B cell (primary cell): ENCODE data around the gene BIRC5. TPM values are rescaled to one million over a fixed set of nuclear protein-coding genes. Genes with fewer than 3 reads are reported as not detected.

Source experiments
- ATAC-seq: fragments of 200-7000 bp; cut with Tn5 transposase; one replicate; pipeline ENCODE4 v1.10.0; 2021; ENCODE audit warnings: low read depth, mild to moderate bottlenecking, moderate number of reproducible peaks, moderate library complexity
- CTCF ChIA-PET: fragments of 350-600 bp; sonication (Branson Sonifier 250); formaldehyde crosslinking; loops from one replicate; lab custom pipeline; 2021; ENCODE audit warnings: antibody characterized with exemption, inconsistent platforms; lab: Charles Lee
- POLR2A ChIA-PET: fragments of 350-600 bp; sonication (Branson Sonifier 250); formaldehyde crosslinking; loops from one replicate; lab custom pipeline; 2021; ENCODE audit warnings: antibody characterized with exemption; lab: Charles Lee
- DNase-seq: peaks from one replicate; pipeline ENCODE4 v3.0.0; 2013
- H2AFZ ChIP-seq: 2 replicates; pipeline ENCODE4 v1.6.1; 2012; ENCODE audit warnings: mild to moderate bottlenecking, low read depth, low read length; ENCODE audit not compliant: insufficient read depth, poor library complexity, severe bottlenecking
- H3K27ac ChIP-seq, 2 donors: 1 replicate in 1 of 2; 2 replicates in 1 of 2; pipeline ENCODE4 v1.5.1; 2012 to 2013; ENCODE audit warnings: low read length in 2 of 2, mild to moderate bottlenecking in 2 of 2, moderate library complexity in 1 of 2
- H3K27me3 ChIP-seq, 4 experiments: fragments of 200-600 bp in 1 of 4; sonication (generic) in 1 of 4; replicated peaks in 1 of 4; 1 replicate in 2 of 4; 2 replicates in 2 of 4; pipeline versions ENCODE4 v1.6.1 to v1.7.0; 2013 to 2016; ENCODE audit warnings: low read length in 3 of 4, mild to moderate bottlenecking in 2 of 4, mixed read lengths in 1 of 4, moderate library complexity in 1 of 4; ENCODE audit not compliant: insufficient read depth in 4 of 4, control insufficient read depth in 3 of 4; ENCODE audit errors: control extremely low read depth in 1 of 4
- H3K36me3 ChIP-seq, 2 experiments: replicated peaks in 1 of 2; 1 replicate in 1 of 2; 2 replicates in 1 of 2; pipeline versions ENCODE4 v1.6.1 to v1.7.1; 2013; ENCODE audit warnings: low read length in 1 of 2; ENCODE audit not compliant: insufficient read depth in 2 of 2, control insufficient read depth in 1 of 2; ENCODE audit errors: control extremely low read depth in 1 of 2, extremely low read depth in 1 of 2
- H3K4me1 ChIP-seq, 2 donors: fragments of 200-600 bp in 1 of 2; sonication (generic) in 1 of 2; 1 replicate in 1 of 2; 2 replicates in 1 of 2; pipeline versions ENCODE4 v1.5.1 to v1.6.1; 2013 to 2017; ENCODE audit warnings: low read length in 2 of 2; ENCODE audit not compliant: control insufficient read depth in 2 of 2, insufficient read depth in 2 of 2
- H3K4me2 ChIP-seq: replicated peaks from 2 replicates; pipeline ENCODE3; 2012; ENCODE audit warnings: mild to moderate bottlenecking, low read depth, low read length; ENCODE audit not compliant: poor library complexity, severe bottlenecking
- H3K4me3 ChIP-seq, 5 experiments: fragments of 200-600 bp in 1 of 5; sonication (generic) in 1 of 5; 1 replicate in 3 of 5; 2 replicates in 2 of 5; pipeline versions ENCODE4 v1.5.1 to v1.7.0; 2011 to 2016; ENCODE audit warnings: low read length in 4 of 5, mild to moderate bottlenecking in 4 of 5, low read depth in 2 of 5, control low read depth in 1 of 5, moderate library complexity in 1 of 5; ENCODE audit not compliant: insufficient read depth in 1 of 5; ENCODE audit errors: control extremely low read depth in 1 of 5, extremely low read depth in 1 of 5
- H3K79me2 ChIP-seq: fragments of 200-600 bp; sonication (generic); one replicate; pipeline ENCODE4 v1.6.0; 2016; ENCODE audit warnings: low read length; ENCODE audit not compliant: control insufficient read depth, insufficient read depth
- H3K9ac ChIP-seq: fragments of 200-600 bp; sonication (generic); 2 replicates; pipeline ENCODE4 v1.6.1; 2017; ENCODE audit warnings: mild to moderate bottlenecking, low read length, moderate library complexity
- H3K9me3 ChIP-seq, 3 donors: one replicate each; pipeline versions ENCODE4 v1.6.1 to v1.7.1; 2013; ENCODE audit warnings: low read length in 2 of 3; ENCODE audit not compliant: control insufficient read depth in 2 of 3, insufficient read depth in 1 of 3; ENCODE audit errors: control extremely low read depth in 1 of 3
- H4K20me1 ChIP-seq: 2 replicates; pipeline ENCODE4 v1.6.0; 2012; ENCODE audit warnings: mild to moderate bottlenecking, low read length; ENCODE audit not compliant: insufficient read depth, control insufficient read depth, poor library complexity, severe bottlenecking
- H3K27ac Mint-ChIP-seq: one replicate; pipeline ENCODE4 v1.8.0; 2021; ENCODE audit warnings: mixed read lengths
- H3K27me3 Mint-ChIP-seq: one replicate; pipeline ENCODE4 v1.8.0; 2021; ENCODE audit warnings: mixed read lengths
- H3K4me1 Mint-ChIP-seq: one replicate; pipeline ENCODE4 v1.8.0; 2021; ENCODE audit warnings: mixed read lengths
- H3K4me3 Mint-ChIP-seq: one replicate; pipeline ENCODE4 v1.8.0; 2021; ENCODE audit warnings: mixed read lengths
- H3K9me3 Mint-ChIP-seq: one replicate; pipeline ENCODE4 v1.8.0; 2022; ENCODE audit warnings: mixed read lengths; ENCODE audit not compliant: insufficient read depth
- CTCF ChIP-seq: fragments of 200-600 bp; IDR thresholded peaks from one replicate; pipeline ENCODE4 v1.8.0; 2022; ENCODE audit warnings: antibody characterized with exemption, mild to moderate bottlenecking
- EZH2 ChIP-seq: IDR thresholded peaks from 2 replicates; pipeline ENCODE4 v1.6.1; 2012; ENCODE audit warnings: borderline replicate concordance, low read depth, mild to moderate bottlenecking, moderate library complexity, low read length; ENCODE audit not compliant: insufficient read depth, poor library complexity, severe bottlenecking
- WGBS: methylation state at CpG from one replicate; pipeline ENCODE4 v1.1.5; 2013; ENCODE audit warnings: missing lambda C conversion rate; ENCODE audit not compliant: insufficient coverage; 5-methylcytosine and 5-hydroxymethylcytosine counted together
- intact Hi-C: fragments of 100-400 bp; cut with micrococcal nuclease; formaldehyde crosslinking; loops from one replicate; pipeline ENCODE4 v1.10.0; 2022
- polyA plus RNA-seq: library from polyadenylated mRNA; depleted of rRNA; stranded (reverse); fragments of >200 nt; gene quantifications from 2 replicates; pipeline ENCODE4 v1.2.3, GENCODE V29; 2012
- total RNA-seq, 2 donors: library from RNA; stranded (reverse); fragments of 120-200 nt in 1 of 2; gene quantifications; 1 replicate in 1 of 2; 2 replicates in 1 of 2; pipeline versions ENCODE4 v1.2.3 to v1.2.4, GENCODE V29; 2013 to 2022

Gene BIRC5
- total and polyA plus RNA-seq, 2 donors (not counting 1 experiment from before 2014, with no cell fraction given): 0.33 to 0.84 TPM

- peaks cover 39% of the 10 kb centered on the region for H3K4me1 Mint-ChIP-seq
- intact Hi-C loops: no loop called here
- CTCF ChIA-PET: interaction anchor here (1.5 to 3.7 kb wide), 3 partner anchors 17 to 89 kb away, joined by 4 to 14 read pairs (median 6); no protein-coding TSS in a partner anchor
These were observed 57.5 kb downstream of the BIRC5 start for GRCh38 chr17:78271419-78272170.

More at GRCh38 chr17:78271419-78272170, 57.5 kb downstream of the BIRC5 start:
- no peaks in the 10 kb centered on the region for H3K79me2 ChIP-seq
- Mint-ChIP-seq H3K27me3 (peaks cover 24% of the 10 kb centered on the region), H3K9me3 (no peaks in the 10 kb centered on the region), H3K27ac (peak overlapping the region; percentile 83), H3K4me3 (peak overlapping the region; percentile 68)
- DNase-seq (no peak), ATAC-seq (no peak)
- H3K27ac ChIP-seq: no peak overlapping the region
- no peak overlapping the region for H2AFZ ChIP-seq
- TF ChIP-seq EZH2 (no peak), CTCF (no peak)
- 89% methylated on average over 7 of the region's 12 CpGs for WGBS
- peaks cover 4 to 27% of the 10 kb centered on the region in 2 donors for H3K4me1 ChIP-seq
- no peak overlapping the region for H3K4me2 ChIP-seq
- H3K27me3 ChIP-seq: peaks cover 0 to 23% (median 10%) of the 10 kb centered on the region in 4 experiments
- no peaks in the 10 kb centered on the region for H3K36me3 ChIP-seq
- no peaks in the 10 kb centered on the region for H4K20me1 ChIP-seq
- H3K4me3 ChIP-seq: no peak overlapping the region
- peaks cover 0 to 4% (median 0%) of the 10 kb centered on the region in 3 donors for H3K9me3 ChIP-seq
- no peak overlapping the region for H3K9ac ChIP-seq
- POLR2A ChIA-PET: interaction anchor here (0.7 kb wide), 1 partner anchor 118 kb away, joined by 11 read pairs; no protein-coding TSS in a partner anchor
